Skeletal muscle tissue (tissue), 4 donors: ENCODE measurements around the gene LHPP. TPM values are rescaled to one million over a fixed set of nuclear protein-coding genes. Genes with fewer than 3 reads are reported as not detected.
A peak's percentile ranks its signal among the peaks of the same experiment; 100 is the strongest.

Experiments
- H3K27ac ChIP-seq: one replicate; pipeline ENCODE4 v1.7.0; 2013; ENCODE audit warnings: mild to moderate bottlenecking, low read depth, low read length, inconsistent platforms
- H3K27me3 ChIP-seq, 3 donors: one replicate each; pipeline ENCODE4 v1.7.0; 2013; ENCODE audit warnings: low read length in 3 of 3; ENCODE audit not compliant: control insufficient read depth in 3 of 3, insufficient read depth in 3 of 3
- H3K36me3 ChIP-seq, 3 donors: one replicate each; pipeline ENCODE4 v1.7.0; 2013; ENCODE audit warnings: low read length in 3 of 3; ENCODE audit not compliant: control insufficient read depth in 3 of 3, insufficient read depth in 3 of 3
- H3K4me1 ChIP-seq, 3 donors: one replicate each; pipeline ENCODE4 v1.7.0; 2013; ENCODE audit warnings: low read length in 3 of 3, mild to moderate bottlenecking in 3 of 3; ENCODE audit not compliant: control insufficient read depth in 3 of 3, insufficient read depth in 3 of 3
- H3K4me3 ChIP-seq, 3 donors: one replicate each; pipeline ENCODE4 v1.7.0; 2013; ENCODE audit warnings: low read length in 3 of 3
- H3K9ac ChIP-seq, 3 donors: one replicate each; pipeline ENCODE4 v1.7.0; 2013; ENCODE audit warnings: low read length in 3 of 3, mild to moderate bottlenecking in 3 of 3, moderate library complexity in 2 of 3, low read depth in 1 of 3
- H3K9me3 ChIP-seq, 3 donors: one replicate each; pipeline ENCODE4 v1.7.0; 2013; ENCODE audit warnings: low read length in 3 of 3; ENCODE audit not compliant: control insufficient read depth in 3 of 3
- total RNA-seq: library from RNA; depleted of rRNA; stranded (reverse); fragments of >200 nt; gene quantifications from one replicate; pipeline ENCODE4 v1.2.3, GENCODE V29; 2014
- donor health status: Osteomylitis.

LHPP gene
- total RNA-seq, 1 donor from 2014 or later = 4.2 TPM

GRCh38 chr10:124602646-124603365 is 141.2 kb downstream of the LHPP start:
- H3K36me3 ChIP-seq = no peaks in the 10 kb centered on the region
- no peak overlapping the region for H3K4me3 ChIP-seq
- no peaks in the 10 kb centered on the region for H3K27me3 ChIP-seq
- no peak overlapping the region for H3K27ac ChIP-seq
- H3K9me3 ChIP-seq = no peaks in the 10 kb centered on the region
- peaks cover 5 to 8% (median 6%) of the 10 kb centered on the region in 3 donors for H3K4me1 ChIP-seq
- H3K9ac ChIP-seq = no peak overlapping the region

DNA sequence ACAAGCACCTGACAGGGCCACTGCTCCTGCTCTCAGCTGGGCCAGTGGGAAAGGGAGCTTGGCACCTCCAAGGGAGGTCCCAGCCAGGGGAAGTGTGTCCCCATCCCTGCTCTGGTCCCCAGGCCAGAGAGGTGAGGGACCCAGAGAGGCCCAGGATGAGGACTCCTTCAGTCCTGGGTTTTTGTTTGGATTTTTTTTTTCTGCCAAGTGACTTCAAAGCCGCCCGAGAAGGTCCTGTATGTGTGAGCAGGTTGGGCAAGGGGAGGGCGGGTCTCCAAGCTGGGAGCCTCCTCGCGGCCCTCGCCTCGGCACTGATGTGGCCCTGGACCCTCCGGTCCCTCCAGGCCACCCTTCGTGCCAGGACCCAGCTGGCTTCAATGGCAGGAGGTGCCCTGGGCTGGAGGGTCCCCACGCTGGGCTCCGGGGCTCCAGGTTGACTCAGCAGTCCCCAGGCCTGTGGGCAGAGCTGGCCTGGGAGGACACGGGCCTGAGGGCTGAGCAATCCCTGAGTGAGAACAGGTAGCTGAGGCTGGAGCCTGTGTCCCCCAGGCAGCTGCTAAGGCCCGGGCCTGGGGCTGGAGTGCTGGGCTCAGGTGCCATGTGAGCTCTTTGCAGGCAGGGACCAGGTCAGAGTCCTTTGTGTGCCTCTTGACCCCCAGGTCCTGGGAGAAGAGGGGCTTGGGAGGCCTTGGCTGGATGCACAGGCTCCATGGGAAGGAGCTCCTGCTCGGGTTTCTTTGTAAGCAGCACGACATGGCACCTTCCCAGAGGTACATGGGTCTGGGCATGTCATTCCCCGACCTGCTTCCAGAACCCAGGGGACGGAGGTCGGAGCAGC is 142.0 kb downstream of the LHPP start:
- no peak overlapping the region for H3K4me3 ChIP-seq
- H3K27me3 ChIP-seq = no peaks in the 10 kb centered on the region
- peak overlapping the region in 1 of 3 donors; percentile 8 for H3K9ac ChIP-seq
- no peaks in the 10 kb centered on the region for H3K9me3 ChIP-seq
- H3K36me3 ChIP-seq = no peaks in the 10 kb centered on the region
- H3K4me1 ChIP-seq = peaks cover 5 to 8% (median 6%) of the 10 kb centered on the region in 3 donors
- no peak overlapping the region for H3K27ac ChIP-seq

DNA sequence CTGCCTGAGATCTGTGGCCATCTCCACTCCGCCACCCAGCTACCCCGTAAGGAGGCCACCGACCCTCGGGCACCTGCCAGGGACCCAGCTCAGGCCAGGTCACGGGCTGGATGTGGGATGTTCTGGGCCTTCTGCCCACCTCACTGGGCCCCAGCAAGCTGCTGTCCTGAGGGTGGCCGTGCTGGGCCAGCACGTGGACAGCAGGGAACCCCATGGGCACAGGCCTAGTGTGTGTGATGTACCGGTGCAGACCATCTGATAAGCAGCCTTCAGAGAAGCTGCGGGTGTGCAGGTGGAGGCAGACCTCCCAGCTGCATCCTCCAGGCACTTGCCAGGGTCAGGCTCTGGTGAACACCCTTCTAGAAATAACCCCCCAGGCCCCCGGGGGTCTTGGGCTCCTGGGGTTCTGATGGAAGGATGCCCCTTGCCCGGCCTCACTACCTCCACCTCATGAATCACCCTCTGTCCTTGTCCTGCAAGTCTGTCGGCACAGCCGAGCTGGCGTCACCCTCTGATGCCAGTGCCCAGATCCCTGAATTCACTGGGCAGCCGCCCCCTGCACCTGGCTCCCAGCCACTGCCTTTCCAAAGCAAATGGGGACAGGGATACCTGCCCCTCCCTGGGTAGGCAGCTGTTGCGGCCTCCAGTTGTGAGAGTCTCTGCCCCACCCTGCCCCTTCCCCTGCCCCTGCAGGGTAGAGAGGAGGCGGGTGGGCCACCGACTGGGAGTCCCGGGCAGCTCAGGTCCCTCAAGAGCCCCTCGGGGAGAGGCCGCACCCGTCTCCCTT is 142.8 kb downstream of the LHPP start:
- Histone ChIP-seq H3K9me3 (no peaks in the 10 kb centered on the region), H3K27me3 (no peaks in the 10 kb centered on the region), H3K27ac (no peak overlapping the region), H3K4me1 (peaks cover 5 to 8% (median 6%) of the 10 kb centered on the region in 3 donors), H3K9ac (no peak overlapping the region), H3K4me3 (no peak overlapping the region), H3K36me3 (no peaks in the 10 kb centered on the region)

DNA sequence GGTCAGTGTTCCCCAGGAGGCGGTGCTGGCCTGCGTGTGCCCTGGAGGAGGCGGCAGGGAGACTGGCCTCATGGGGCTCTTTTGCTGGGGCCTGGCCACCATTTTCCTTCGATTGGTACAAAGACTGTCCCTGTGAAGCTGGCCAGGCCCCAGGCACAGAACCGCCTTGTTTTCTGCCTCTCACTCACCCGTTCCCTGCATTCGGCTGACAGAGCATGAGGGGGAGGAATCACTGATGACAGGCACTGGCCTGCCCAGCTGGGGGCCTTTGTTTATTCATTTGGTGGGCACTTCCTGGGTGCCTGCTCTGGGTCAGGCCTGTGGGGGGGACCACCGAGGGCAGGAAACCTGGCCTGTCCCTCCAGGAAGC is 143.4 kb downstream of the LHPP start:
- H3K4me1 ChIP-seq = peaks cover 5 to 8% (median 6%) of the 10 kb centered on the region in 3 donors
- no peak overlapping the region for H3K27ac ChIP-seq
- no peak overlapping the region for H3K4me3 ChIP-seq
- H3K36me3 ChIP-seq = no peaks in the 10 kb centered on the region
- no peaks in the 10 kb centered on the region for H3K27me3 ChIP-seq
- no peaks in the 10 kb centered on the region for H3K9me3 ChIP-seq
- H3K9ac ChIP-seq = no peak overlapping the region

GRCh38 chr10:124605481-124605855 is 143.8 kb downstream of the LHPP start:
- Histone ChIP-seq H3K27me3 (no peaks in the 10 kb centered on the region), H3K4me1 (peaks cover 5 to 8% (median 6%) of the 10 kb centered on the region in 3 donors), H3K36me3 (no peaks in the 10 kb centered on the region), H3K27ac (no peak overlapping the region), H3K9me3 (no peaks in the 10 kb centered on the region), H3K4me3 (no peak overlapping the region), H3K9ac (no peak overlapping the region)

GRCh38 chr10:124605856-124606812 is 144.5 kb downstream of the LHPP start:
- no peak overlapping the region for H3K4me3 ChIP-seq
- no peaks in the 10 kb centered on the region for H3K36me3 ChIP-seq
- H3K27ac ChIP-seq = no peak overlapping the region
- no peaks in the 10 kb centered on the region for H3K9me3 ChIP-seq
- peaks cover 6 to 8% (median 7%) of the 10 kb centered on the region in 3 donors for H3K4me1 ChIP-seq
- no peak overlapping the region for H3K9ac ChIP-seq
- no peaks in the 10 kb centered on the region for H3K27me3 ChIP-seq

GRCh38 chr10:124606822-124607221 is 145.2 kb downstream of the LHPP start:
- Histone ChIP-seq H3K27ac (no peak overlapping the region), H3K4me3 (no peak overlapping the region), H3K36me3 (no peaks in the 10 kb centered on the region), H3K4me1 (peaks cover 6 to 12% (median 8%) of the 10 kb centered on the region in 3 donors), H3K9me3 (no peaks in the 10 kb centered on the region), H3K27me3 (no peaks in the 10 kb centered on the region), H3K9ac (no peak overlapping the region)

GRCh38 chr10:124607693-124608092 is 146.1 kb downstream of the LHPP start:
- H3K4me1 ChIP-seq = peaks cover 7 to 17% (median 8%) of the 10 kb centered on the region in 3 donors
- no peak overlapping the region for H3K9ac ChIP-seq
- H3K27ac ChIP-seq = no peak overlapping the region
- no peaks in the 10 kb centered on the region for H3K9me3 ChIP-seq
- H3K36me3 ChIP-seq = no peaks in the 10 kb centered on the region
- no peak overlapping the region for H3K4me3 ChIP-seq
- no peaks in the 10 kb centered on the region for H3K27me3 ChIP-seq

- H3K4me1 ChIP-seq = peaks cover 9 to 21% (median 13%) of the 10 kb centered on the region in 3 donors
- H3K9ac ChIP-seq = no peak overlapping the region
These were observed 146.6 kb downstream of the LHPP start for GRCh38 chr10:124608093-124608721.

More at GRCh38 chr10:124608093-124608721, 146.6 kb downstream of the LHPP start:
- no peaks in the 10 kb centered on the region for H3K27me3 ChIP-seq
- H3K9me3 ChIP-seq = no peaks in the 10 kb centered on the region
- H3K36me3 ChIP-seq = no peaks in the 10 kb centered on the region
- no peak overlapping the region for H3K4me3 ChIP-seq
- H3K27ac ChIP-seq = no peak overlapping the region
